Heart right ventricle (tissue), 16 donors: ENCODE results near the gene PIP5KL1. TPM values are rescaled to one million over a fixed set of nuclear protein-coding genes. Genes with fewer than 3 reads are reported as not detected.

Source experiments
- ATAC-seq, 8 donors: fragments of 200-7000 bp; cut with Tn5 transposase; one replicate each; pipeline ENCODE4 v1.9.1; 2020; ENCODE audit warnings: mild to moderate bottlenecking in 8 of 8, moderate library complexity in 8 of 8, moderate number of reproducible peaks in 1 of 8
- DNase-seq, 2 donors: peaks; one replicate each; pipeline ENCODE4 v3.0.0-alpha.2; 2020
- H3K27ac ChIP-seq, 10 donors: fragments of 200-600 bp; sonication (generic) in 2 of 10; one replicate each; pipeline versions ENCODE4 v1.5.0 to v1.8.0; 2020 to 2022; ENCODE audit warnings: mild to moderate bottlenecking in 3 of 10
- H3K27me3 ChIP-seq, 7 donors: fragments of 200-600 bp; one replicate each; pipeline ENCODE4 v1.8.0; 2021 to 2022; ENCODE audit warnings: mild to moderate bottlenecking in 2 of 7
- H3K36me3 ChIP-seq, 9 donors: fragments of 200-600 bp; sonication (generic) in 1 of 9; one replicate each; pipeline versions ENCODE4 v1.5.0 to v1.8.0; 2020 to 2022; ENCODE audit warnings: mild to moderate bottlenecking in 2 of 9
- H3K4me1 ChIP-seq, 9 donors: fragments of 200-600 bp; sonication (generic) in 1 of 9; one replicate each; pipeline versions ENCODE4 v1.5.0 to v1.8.0; 2020 to 2022; ENCODE audit warnings: mild to moderate bottlenecking in 4 of 9
- H3K4me3 ChIP-seq, 10 donors: fragments of 200-600 bp; sonication (generic) in 2 of 10; one replicate each; pipeline versions ENCODE4 v1.5.0 to v1.8.0; 2020 to 2022; ENCODE audit warnings: mild to moderate bottlenecking in 7 of 10, moderate library complexity in 2 of 10
- H3K9me3 ChIP-seq, 11 donors: fragments of 200-600 bp in 10 of 11; sonication (generic) in 2 of 11; one replicate each; pipeline versions ENCODE4 v1.5.0 to v1.8.0; 2013 to 2022; ENCODE audit warnings: mild to moderate bottlenecking in 2 of 11, control low read depth in 1 of 11, moderate library complexity in 1 of 11
- WGBS, 2 donors: extraction: QIAGEN DNeasy Blood & Tissue Kit; methylation state at CpG; one replicate each; pipeline ENCODE4 v1.1.7; 2013; ENCODE audit warnings: inconsistent platforms in 1 of 2; 5-methylcytosine and 5-hydroxymethylcytosine counted together
- intact Hi-C, 10 donors: fragments of 100-400 bp; cut with DNase I; formaldehyde crosslinking; loops; one replicate each; pipeline versions ENCODE4 v1.11.1 to v1.14.2; 2022
- polyA plus RNA-seq, 2 donors: library from polyadenylated mRNA; stranded (reverse); fragments of 200-250 nt; gene quantifications; one replicate each; pipeline ENCODE4 v1.2.3, GENCODE V29; 2013
- total RNA-seq, 10 donors: library from RNA; stranded (reverse); fragmentation: NEBNext Ultra II Directional in 3 of 10; extraction: Animal tissue kit (Norgen Biotek cat#: 25700) in 3 of 10; gene quantifications; one replicate each; pipeline versions ENCODE4 v1.2.1 to v1.2.4, GENCODE V29; 2021 to 2023
- TF ChIP-seq, protein P1 (sequence below), 9 donors: fragments of 200-600 bp; sonication (generic) in 2 of 9; IDR thresholded peaks; one replicate each; pipeline versions ENCODE4 v1.5.0 to v1.8.0; 2021 to 2022; ENCODE audit warnings: antibody characterized with exemption in 9 of 9, mild to moderate bottlenecking in 5 of 9, moderate library complexity in 1 of 9
- donor health status: Arrhythmogenic right ventricular cardiomyopathy.
- donor health status: ischemic (EF 13 %, LVEDD 7.1; RV severe dilation, severe dysfunction).
- donor health status: healthy with polysubstance abuse.
- donor health status: DM: no; HTN: yes; CAD: no.
- donor health status: DM: no; HTN: no; CAD: no.
- donor health status: ischemic (EF 25% LVEDD 6.9; RV normal size, moderate dysfunction).
- donor health status: ischemic (EF 25% LVEDD 5.7; RV mildly dilated, moderate dysfunction).
- donor health status: healthy.
- donor health status: DM: yes; HTN: yes; CAD: no.
- donor health status: Ischemic cardiomyopathy.
- donor health status: ischemic (EF 35%, LVEDD 5.7; RV mildly dilated, moderate dysfunction).
- donor health status: nonischemic (EF 11% LVEDD 7.7; RV severe dilation, severe dysfunction).
- donor health status: DM: yes; HTN: yes; CAD: no.
- donor health status: PGD.
- donor health status: ischemic (EF 29% LVEDD 5.4; RV normal size, mild dysfunction).
- donor health status: nonischemic (EF 23%, LVEDD 6.1; RV moderate dilation, normal function).

Gene PIP5KL1
- total and polyA plus RNA-seq, 12 donors: 0.25 to 0.59 (median 0.46) TPM; not detected in 4

DNA sequence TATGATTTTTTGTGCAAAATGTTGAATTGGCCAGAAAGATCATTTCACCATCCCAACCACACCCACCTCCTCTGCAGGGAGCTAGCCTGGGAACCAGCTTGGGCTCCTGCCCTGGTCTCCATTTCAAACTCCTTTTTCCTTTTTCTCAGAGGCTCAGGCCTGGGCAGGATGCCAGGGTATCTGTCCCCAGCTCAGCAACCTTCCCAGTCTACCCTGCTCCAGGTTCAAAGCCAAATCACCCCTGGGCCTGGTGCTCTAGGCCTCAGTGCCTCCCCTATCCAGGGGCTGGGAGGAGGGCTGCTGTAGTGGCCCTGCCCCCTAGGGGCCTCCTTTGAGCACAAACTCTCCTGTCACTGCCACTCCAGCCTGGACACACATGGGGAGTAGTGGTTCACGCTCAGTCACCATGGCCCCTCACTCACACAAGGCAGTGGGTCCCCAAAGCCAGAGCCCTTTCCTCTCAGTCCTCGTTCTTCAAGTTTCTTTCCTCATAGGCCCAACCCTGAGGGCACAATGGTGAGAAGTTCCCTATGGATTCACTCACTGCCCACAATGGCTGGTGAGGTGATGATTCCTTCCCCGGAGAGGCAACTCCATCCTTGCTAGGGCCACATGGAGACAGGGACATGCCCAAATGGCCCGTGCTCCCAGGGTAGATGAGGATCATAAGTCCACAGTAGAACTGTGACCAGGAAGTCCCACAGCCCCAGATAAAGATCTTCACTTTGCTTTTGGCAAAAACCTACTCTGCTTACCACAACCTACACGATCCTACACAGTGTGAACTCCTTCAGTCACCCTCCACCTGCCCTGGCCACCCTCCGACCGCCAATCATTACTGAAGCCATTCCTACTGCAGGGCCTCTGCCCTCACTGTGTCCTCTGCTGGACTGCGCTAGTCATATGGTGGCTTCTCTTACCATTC lies 12.1 kb downstream of the PIP5KL1 start:
- peaks cover 12 to 64% (median 50%) of the 10 kb centered on the region in 9 donors for H3K4me1 ChIP-seq
- TF ChIP-seq, protein P1, sequence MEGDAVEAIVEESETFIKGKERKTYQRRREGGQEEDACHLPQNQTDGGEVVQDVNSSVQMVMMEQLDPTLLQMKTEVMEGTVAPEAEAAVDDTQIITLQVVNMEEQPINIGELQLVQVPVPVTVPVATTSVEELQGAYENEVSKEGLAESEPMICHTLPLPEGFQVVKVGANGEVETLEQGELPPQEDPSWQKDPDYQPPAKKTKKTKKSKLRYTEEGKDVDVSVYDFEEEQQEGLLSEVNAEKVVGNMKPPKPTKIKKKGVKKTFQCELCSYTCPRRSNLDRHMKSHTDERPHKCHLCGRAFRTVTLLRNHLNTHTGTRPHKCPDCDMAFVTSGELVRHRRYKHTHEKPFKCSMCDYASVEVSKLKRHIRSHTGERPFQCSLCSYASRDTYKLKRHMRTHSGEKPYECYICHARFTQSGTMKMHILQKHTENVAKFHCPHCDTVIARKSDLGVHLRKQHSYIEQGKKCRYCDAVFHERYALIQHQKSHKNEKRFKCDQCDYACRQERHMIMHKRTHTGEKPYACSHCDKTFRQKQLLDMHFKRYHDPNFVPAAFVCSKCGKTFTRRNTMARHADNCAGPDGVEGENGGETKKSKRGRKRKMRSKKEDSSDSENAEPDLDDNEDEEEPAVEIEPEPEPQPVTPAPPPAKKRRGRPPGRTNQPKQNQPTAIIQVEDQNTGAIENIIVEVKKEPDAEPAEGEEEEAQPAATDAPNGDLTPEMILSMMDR (IDR thresholded peaks at IDR 0.05): peak in 3 of 9 donors; percentile 9 to 25 (median 18)
- no peaks in the 10 kb centered on the region for H3K9me3 ChIP-seq
- DNase-seq: peak in 1 of 2 donors; percentile 51
- H3K27me3 ChIP-seq: peaks cover 0 to 11% (median 0%) of the 10 kb centered on the region in 7 donors
- H3K36me3 ChIP-seq: peaks cover 0 to 15% (median 0%) of the 10 kb centered on the region in 9 donors
- 92 to 94% methylated on average over 8 of the region's 8 CpGs for WGBS, 2 donors
- H3K27ac ChIP-seq: peak overlapping the region in 5 of 10 donors; percentile 2 to 64 (median 53)
- no peak for ATAC-seq
- intact Hi-C loops: loop anchor here in 8 of 10 donors (5.0 to 10.0 kb wide), 7 partner anchors 41 to 181 kb away; partner anchors contain the start of genes CDK9 (in 2 of the 8), AK1 (in 1 of the 8), FPGS (in 1 of the 8) and TOR2A (in 1 of the 8)
- no peak overlapping the region for H3K4me3 ChIP-seq

DNA sequence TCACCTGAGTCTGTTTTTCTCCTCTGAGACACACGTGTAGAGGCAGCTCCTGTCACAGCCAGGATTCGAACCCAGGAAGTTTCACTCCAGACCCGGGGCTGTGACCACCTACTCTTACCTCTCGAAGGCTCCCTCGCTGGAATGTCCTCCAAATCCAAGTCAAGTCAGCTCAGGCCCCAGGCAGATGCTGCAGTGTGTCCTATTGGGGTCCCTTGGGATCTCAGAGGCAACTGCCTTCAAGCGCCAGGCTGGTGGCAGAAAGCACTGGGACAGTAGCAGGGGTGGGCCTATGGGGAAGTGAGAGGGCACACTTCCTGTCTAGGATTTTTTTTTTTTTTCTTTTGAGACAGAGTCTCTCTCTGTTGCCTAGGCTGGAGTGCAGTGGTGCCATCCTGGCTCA lies 13.0 kb downstream of the PIP5KL1 start:
- H3K27me3 ChIP-seq: peaks cover 0 to 10% (median 0%) of the 10 kb centered on the region in 7 donors
- H3K36me3 ChIP-seq: peaks cover 0 to 24% (median 2%) of the 10 kb centered on the region in 9 donors
- WGBS, 2 donors: 66 to 67% methylated on average over 6 of the region's 6 CpGs
- TF ChIP-seq, protein P1 (IDR thresholded peaks at IDR 0.05): no peak
- ATAC-seq (no peak), DNase-seq (no peak)
- peak overlapping the region in 2 of 10 donors; percentile 30 to 96 for H3K4me3 ChIP-seq
- peaks cover 12 to 64% (median 50%) of the 10 kb centered on the region in 9 donors for H3K4me1 ChIP-seq
- H3K9me3 ChIP-seq: no peaks in the 10 kb centered on the region
- peak overlapping the region in 7 of 10 donors; percentile 10 to 77 (median 53) for H3K27ac ChIP-seq
- intact Hi-C loops: loop anchor here in 8 of 10 donors (2.0 to 10.0 kb wide), 9 partner anchors 19 to 180 kb away; partner anchors contain the start of genes CDK9 (in 2 of the 8), AK1 (in 1 of the 8), FPGS (in 1 of the 8) and ST6GALNAC6 (in 1 of the 8)

DNA sequence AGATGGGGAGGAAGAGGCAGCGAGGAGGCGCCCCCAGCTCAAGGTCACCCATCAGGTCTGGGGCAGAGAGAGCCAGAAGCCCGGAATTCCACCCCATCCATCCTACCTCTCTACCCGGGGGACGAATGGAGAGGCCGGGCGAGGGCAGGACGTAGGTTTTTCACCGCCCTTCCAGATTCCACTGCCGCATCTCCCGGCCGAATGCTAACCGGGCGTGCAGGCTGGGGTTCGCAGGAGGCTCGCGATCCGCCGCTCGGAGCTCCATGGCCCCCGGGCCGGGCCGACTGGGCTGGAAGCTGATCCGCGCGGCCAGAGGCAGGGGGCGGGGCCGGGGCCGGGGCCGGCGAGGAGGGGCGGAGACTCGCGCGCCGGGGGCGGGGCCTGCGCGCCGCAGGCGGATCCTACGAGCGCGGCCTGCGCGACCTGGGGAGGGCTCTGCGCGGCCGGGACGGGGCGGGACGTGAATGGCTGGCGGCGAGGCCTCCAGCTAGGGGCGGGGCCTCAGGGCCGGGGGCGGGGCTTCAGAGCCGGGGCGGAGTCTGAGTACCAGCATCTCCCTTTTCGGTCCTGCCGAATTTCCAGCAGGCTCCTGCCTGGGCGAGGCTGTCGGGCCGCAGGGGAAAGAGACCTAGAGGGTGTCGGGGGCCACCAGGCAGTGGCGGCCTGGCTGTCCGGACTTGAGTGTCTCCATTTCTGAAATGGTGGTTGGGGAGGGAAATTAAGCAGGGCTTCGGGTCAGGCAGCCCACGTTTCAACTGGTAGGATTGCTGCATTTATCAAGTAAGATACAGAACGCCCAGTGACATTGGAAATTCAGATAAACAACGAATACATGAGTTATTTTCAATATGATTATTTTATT lies 13.6 kb downstream of the PIP5KL1 start, which contains the start of gene ST6GALNAC4:
Gene ST6GALNAC4 (minus strand): TSS at position 322 of the 862 bp plus-strand sequence. CDS start 622 bp downstream, outside the sequence.
- 2% methylated on average over 69 to 71 of the region's 71 CpGs for whole genome bisulfite sequencing, 2 donors

More for the DNA sequence above, 13.6 kb downstream of the PIP5KL1 start, which contains the start of gene ST6GALNAC4:
- H3K27ac ChIP-seq: peak within 1 kb of the TSS in 9 of 10 donors; percentile 40 to 79 (median 77)
- H3K4me3 ChIP-seq: peak within 1 kb of the TSS; percentile 64 to 96 (median 76)
- intact Hi-C loops: loop anchor here in 8 of 10 donors (2.0 to 10.0 kb wide), 9 partner anchors 18 to 180 kb away; partner anchors contain the start of genes CDK9 (in 2 of the 8), AK1 (in 1 of the 8), FPGS (in 1 of the 8) and ST6GALNAC6 (in 1 of the 8)
- peaks cover 10 to 61% (median 49%) of the 10 kb centered on the region in 9 donors for H3K4me1 ChIP-seq
- peak; percentile 91 to 97 (median 94) for ATAC-seq
- TF ChIP-seq, protein P1 (IDR thresholded peaks at IDR 0.05): no peak
- H3K27me3 ChIP-seq: peaks cover 0 to 4% (median 0%) of the 10 kb centered on the region in 7 donors
- peaks cover 0 to 30% (median 8%) of the 10 kb centered on the region in 9 donors for H3K36me3 ChIP-seq
- DNase-seq: peak; percentile 94 to 96
- H3K9me3 ChIP-seq: no peaks in the 10 kb centered on the region
